Type B pancreatic cell (in vitro differentiated cells): ENCODE data around the gene PTRH2. TPM values are rescaled to one million over a fixed set of nuclear protein-coding genes. Genes with fewer than 3 reads are reported as not detected.
A peak's percentile ranks its signal among the peaks of the same experiment; 100 is the strongest.

Experiments
- DNase-seq: peaks from one replicate; pipeline ENCODE4 v3.0.0; 2021; ENCODE audit warnings: mixed read lengths; ENCODE audit not compliant: unreplicated experiment; ENCODE audit errors: extremely low spot score
- H3K27ac Mint-ChIP-seq: 2 replicates; pipeline ENCODE4 v1.8.0; 2021; ENCODE audit warnings: mild to moderate bottlenecking, mixed read lengths
- H3K27me3 Mint-ChIP-seq: 2 replicates; pipeline ENCODE4 v1.8.0; 2021; ENCODE audit warnings: mixed read lengths
- H3K36me3 Mint-ChIP-seq: 2 replicates; pipeline ENCODE4 v1.8.0; 2021; ENCODE audit warnings: mixed read lengths
- H3K4me1 Mint-ChIP-seq: one replicate; pipeline ENCODE4 v1.8.0; 2021; ENCODE audit warnings: mixed read lengths; ENCODE audit not compliant: unreplicated experiment
- H3K4me3 Mint-ChIP-seq: 2 replicates; pipeline ENCODE4 v1.8.0; 2021; ENCODE audit warnings: mild to moderate bottlenecking, mixed read lengths
- H3K9me3 Mint-ChIP-seq: 2 replicates; pipeline ENCODE4 v1.8.0; 2021; ENCODE audit warnings: mixed read lengths
- CTCF ChIP-seq: fragments of 200-600 bp; sonication (generic); conservative IDR thresholded peaks from 2 replicates; pipeline ENCODE4 v1.5.0; 2021; ENCODE audit warnings: antibody characterized with exemption, mild to moderate bottlenecking
- total RNA-seq: library from RNA; stranded (reverse); gene quantifications from 2 replicates; pipeline ENCODE4 v1.2.1, GENCODE V29; 2021; ENCODE audit warnings: low replicate concordance

PTRH2 gene
- total RNA-seq, 1 donor from 2014 or later = 23.1 TPM

- Mint-ChIP-seq H3K27ac (peak overlapping the region; percentile 31), H3K9me3 (no peaks in the 10 kb centered on the region), H3K27me3 (no peaks in the 10 kb centered on the region), H3K36me3 (peaks cover 3% of the 10 kb centered on the region), H3K4me3 (no peak overlapping the region), H3K4me1 (no peaks in the 10 kb centered on the region)
- DNase-seq = no peak
- TF ChIP-seq CTCF = no peak
These were observed 23.1 kb upstream of the PTRH2 start for GRCh38 chr17:59730268-59730834.

- Mint-ChIP-seq H3K9me3 (no peaks in the 10 kb centered on the region), H3K4me1 (peaks cover 6% of the 10 kb centered on the region), H3K27me3 (no peaks in the 10 kb centered on the region), H3K4me3 (no peak overlapping the region), H3K27ac (no peak overlapping the region), H3K36me3 (peaks cover 3% of the 10 kb centered on the region)
- TF ChIP-seq CTCF = no peak
- no peak for DNase-seq
These were observed 20.7 kb upstream of the PTRH2 start for GRCh38 chr17:59727817-59728533.

- no peak for TF ChIP-seq CTCF
- H3K27me3 Mint-ChIP-seq = no peaks in the 10 kb centered on the region
These were observed 18.5 kb upstream of the PTRH2 start for GRCh38 chr17:59725691-59726090.

GRCh38 chr17:59723607-59724006 lies 16.4 kb upstream of the PTRH2 start:
- Mint-ChIP-seq H3K27ac (peak overlapping the region; percentile 21), H3K4me3 (no peak overlapping the region), H3K9me3 (no peaks in the 10 kb centered on the region), H3K4me1 (peaks cover 7% of the 10 kb centered on the region), H3K36me3 (no peaks in the 10 kb centered on the region), H3K27me3 (no peaks in the 10 kb centered on the region)
- DNase-seq = no peak
- no peak for TF ChIP-seq CTCF

More at GRCh38 chr17:59725691-59726090, 18.5 kb upstream of the PTRH2 start:
- Mint-ChIP-seq H3K4me1 (peaks cover 7% of the 10 kb centered on the region), H3K4me3 (no peak overlapping the region), H3K27ac (no peak overlapping the region), H3K36me3 (no peaks in the 10 kb centered on the region), H3K9me3 (no peaks in the 10 kb centered on the region)
- no peak for DNase-seq

GRCh38 chr17:59723041-59723440 lies 15.8 kb upstream of the PTRH2 start:
- no peaks in the 10 kb centered on the region for H3K27me3 Mint-ChIP-seq
- no peak for TF ChIP-seq CTCF
- H3K27ac Mint-ChIP-seq = peak overlapping the region; percentile 21
- peaks cover 7% of the 10 kb centered on the region for H3K4me1 Mint-ChIP-seq
- H3K4me3 Mint-ChIP-seq = no peak overlapping the region
- H3K9me3 Mint-ChIP-seq = no peaks in the 10 kb centered on the region
- DNase-seq = no peak
- no peaks in the 10 kb centered on the region for H3K36me3 Mint-ChIP-seq
